H1 (cell line): ENCODE data around the gene AP1S1. TPM values are rescaled to one million over a fixed set of nuclear protein-coding genes. Genes with fewer than 3 reads are reported as not detected.

Source experiments
- ASH2L ChIP-seq: fragments of 200-600, 300-600 bp; sonication (generic); IDR thresholded peaks from one replicate; pipeline ENCODE4 v1.7.1; 2017; ENCODE audit warnings: low read length
- BRCA1 ChIP-seq: IDR thresholded peaks from 2 replicates; pipeline ENCODE4 v1.6.1; 2012; ENCODE audit warnings: low read depth, low read length, improper control_type of control experiment
- CBX8 ChIP-seq: fragments of 300-800, 300-1000 bp; sonication (generic); IDR thresholded peaks from 2 replicates; pipeline ENCODE4 v1.7.1; 2016; ENCODE audit warnings: low read depth, low read length, borderline replicate concordance
- EGR1 ChIP-seq: IDR thresholded peaks from 2 replicates; pipeline ENCODE4 v1.6.1; 2011; ENCODE audit warnings: low read depth, low read length, borderline replicate concordance
- EZH2 ChIP-seq: fragments of 200-600 bp; sonication (generic); IDR thresholded peaks from 2 replicates; pipeline ENCODE4 v1.7.1; 2012; ENCODE audit warnings: low read depth, mild to moderate bottlenecking, moderate library complexity, low read length, inconsistent platforms; ENCODE audit not compliant: severe bottlenecking
- FOSL1 ChIP-seq: IDR thresholded peaks from 2 replicates; pipeline ENCODE4 v1.6.1; 2011; ENCODE audit warnings: mild to moderate bottlenecking, low read depth, low read length, moderate library complexity; ENCODE audit not compliant: insufficient read depth
- GABPA ChIP-seq: IDR thresholded peaks from 2 replicates; pipeline ENCODE4 v1.6.1; 2011; ENCODE audit warnings: mild to moderate bottlenecking, low read length, moderate library complexity, borderline replicate concordance; ENCODE audit not compliant: insufficient read depth
- HDAC2 ChIP-seq, 2 experiments: fragments of 300-600 bp in 1 of 2; sonication (generic) in 1 of 2; IDR thresholded peaks; 2 replicates each; pipeline ENCODE4 v1.6.1; 2011 to 2012; ENCODE audit warnings: low read depth in 2 of 2, low read length in 2 of 2, mild to moderate bottlenecking in 2 of 2, moderate library complexity in 2 of 2, borderline replicate concordance in 1 of 2, inconsistent platforms in 1 of 2
- JUN ChIP-seq: IDR thresholded peaks from 2 replicates; pipeline ENCODE4 v1.6.1; 2011; ENCODE audit warnings: low read depth, mild to moderate bottlenecking, improper control_type of control experiment, low read length
- JUND ChIP-seq: IDR thresholded peaks from 2 replicates; pipeline ENCODE4 v1.6.1; 2011; ENCODE audit warnings: mild to moderate bottlenecking, improper control_type of control experiment, low read length
- KDM1A ChIP-seq: fragments of 200-600, 300-600 bp; sonication (generic); IDR thresholded peaks from 2 replicates; pipeline ENCODE4 v1.7.1; 2016; ENCODE audit warnings: mild to moderate bottlenecking, low read length, borderline replicate concordance
- KDM4A ChIP-seq: IDR thresholded peaks from one replicate; pipeline ENCODE4 v1.7.1; 2012; ENCODE audit warnings: low read depth, mild to moderate bottlenecking, moderate library complexity, low read length, inconsistent platforms; ENCODE audit not compliant: severe bottlenecking
- MAFK ChIP-seq: IDR thresholded peaks from 2 replicates; pipeline ENCODE4 v1.6.1; 2012; ENCODE audit warnings: low read depth, mild to moderate bottlenecking, improper control_type of control experiment, low read length
- PHF8 ChIP-seq: fragments of 200-600 bp; sonication (generic); conservative IDR thresholded peaks from 2 replicates; pipeline ENCODE4 v1.7.1; 2012; ENCODE audit warnings: low read depth, mild to moderate bottlenecking, inconsistent platforms, low read length, moderate library complexity
- RAD21 ChIP-seq, 2 experiments: IDR thresholded peaks in 1 of 2; conservative IDR thresholded peaks in 1 of 2; 2 replicates each; pipeline ENCODE4 v1.6.1; 2011; ENCODE audit warnings: low read depth in 2 of 2, low read length in 2 of 2, improper control_type of control experiment in 1 of 2, inconsistent platforms in 1 of 2, mild to moderate bottlenecking in 1 of 2, moderate library complexity in 1 of 2
- RNF2 ChIP-seq: fragments of 200-900, 300-1000 bp; sonication (generic); IDR thresholded peaks from 2 replicates; pipeline ENCODE4 v1.7.1; 2016; ENCODE audit warnings: borderline replicate concordance, low read depth, mild to moderate bottlenecking, antibody characterized with exemption, low read length; ENCODE audit not compliant: poor library complexity, severe bottlenecking; ENCODE audit errors: missing control alignments
- RXRA ChIP-seq: IDR thresholded peaks from 2 replicates; pipeline ENCODE4 v1.6.1; 2011; ENCODE audit warnings: low read depth, mild to moderate bottlenecking, low read length, moderate library complexity; ENCODE audit not compliant: insufficient read depth
- SRF ChIP-seq: IDR thresholded peaks from 2 replicates; pipeline ENCODE4 v1.6.1; 2011; ENCODE audit warnings: mild to moderate bottlenecking, low read depth, low read length, moderate library complexity
- TAF1 ChIP-seq: IDR thresholded peaks from 2 replicates; pipeline ENCODE4 v1.6.1; 2011; ENCODE audit warnings: mild to moderate bottlenecking, low read depth, low read length
- YY1 ChIP-seq: IDR thresholded peaks from 2 replicates; pipeline ENCODE4 v1.6.1; 2011; ENCODE audit warnings: low read depth, mild to moderate bottlenecking, low read length
- ZNF274 ChIP-seq: IDR thresholded peaks from 2 replicates; pipeline ENCODE4 v1.7.0; 2012; ENCODE audit warnings: low read length, borderline replicate concordance; ENCODE audit errors: extremely low read depth
- polyA plus RNA-seq, 7 experiments: library from polyadenylated mRNA; depleted of rRNA in 3 of 7; stranded (reverse) in 5 of 7; unstranded in 2 of 7; fragments of >200 nt in 5 of 7; fragments of 200-250 nt in 2 of 7; gene quantifications; 1 replicate in 5 of 7; 2 replicates in 1 of 7; 4 replicates in 1 of 7; pipeline versions ENCODE4 v1.2.1 to v1.2.3, GENCODE V29; 2011 to 2013; ENCODE audit warnings: missing spikeins in 2 of 7, mixed read lengths in 2 of 7
- total RNA-seq: library from RNA; stranded (reverse); fragmentation: NEBNext Ultra II Directional; extraction: Animal tissue kit (Norgen Biotek cat#: 25700); gene quantifications from 2 replicates; pipeline ENCODE4 v1.2.1, GENCODE V29; 2021
- TF ChIP-seq, protein P1 (sequence below): IDR thresholded peaks from 2 replicates; pipeline ENCODE4 v1.6.1; 2011; ENCODE audit warnings: low read length, improper control_type of control experiment

Gene AP1S1
- total and polyA plus RNA-seq, 2 of the 8 experiments (the other 6 are each of a cell fraction or from before 2014, with no cell fraction given): 56.1 to 59.3 TPM

DNA sequence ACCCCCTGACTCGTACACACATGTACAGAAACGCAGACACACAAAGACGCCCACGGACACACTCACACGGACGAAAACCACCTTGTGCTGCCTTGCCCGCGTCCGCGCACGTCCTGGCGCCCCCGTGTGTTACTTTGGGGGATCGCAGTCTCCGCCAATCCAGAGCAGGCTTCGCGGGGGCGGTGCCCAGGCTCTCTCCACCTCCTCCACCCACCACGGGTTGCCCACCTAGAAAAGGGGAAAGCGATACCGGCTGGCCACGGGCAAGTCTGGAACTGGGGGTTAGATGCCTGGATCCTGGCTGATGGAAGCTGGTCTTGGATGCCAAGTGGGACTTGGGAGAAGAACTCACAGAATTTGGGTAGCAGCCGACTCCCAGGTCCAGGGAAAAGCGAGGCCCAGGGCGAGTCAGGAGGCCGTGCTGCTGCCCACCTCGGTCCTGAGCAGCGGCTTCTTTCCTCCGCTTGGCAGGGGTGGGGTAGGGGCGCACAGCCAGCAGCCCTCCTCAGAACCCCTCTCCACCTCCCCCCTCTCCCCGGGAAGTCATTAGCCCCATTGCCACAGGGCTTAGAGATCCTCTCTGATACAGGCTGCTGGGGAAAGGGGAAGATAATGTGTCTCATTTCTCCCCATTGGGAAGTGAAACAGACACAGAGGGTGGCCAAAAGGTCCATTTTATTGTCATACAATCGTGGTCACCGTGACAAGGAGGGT is 15.7 kb downstream of the AP1S1 start (continued):
- TF ChIP-seq GABPA (no peak), TAF1 (no peak), CBX8 (no peak), RXRA (no peak), RAD21 (IDR thresholded peaks at IDR 0.05 in 1 of 2, conservative IDR thresholded peaks at IDR 0.05 in 1 of 2; ENCODE audit: low read depth in 2 of 2, low read length in 2 of 2) (peak; percentile 54 to 66), RNF2 (no peak), EZH2 (peak; percentile 4), ZNF274 (no peak), MAFK (no peak), BRCA1 (no peak), HDAC2 (IDR thresholded peaks at IDR 0.05; ENCODE audit: borderline replicate concordance in 1 of 2, low read depth in 2 of 2, low read length in 2 of 2) (0 out of 4 replicates have a peak, but pooled peaks of 1 of the 2 experiments have one; percentile 29), EGR1 (peak; percentile 96), KDM4A (peak; percentile 42), ASH2L (no peak), JUND (0 out of 2 replicates have a peak, but pooled peaks have one; percentile 20), YY1 (no peak), JUN (no peak), FOSL1 (no peak), SRF (no peak), PHF8 (no peak), KDM1A (no peak)
- TF ChIP-seq, protein P1, sequence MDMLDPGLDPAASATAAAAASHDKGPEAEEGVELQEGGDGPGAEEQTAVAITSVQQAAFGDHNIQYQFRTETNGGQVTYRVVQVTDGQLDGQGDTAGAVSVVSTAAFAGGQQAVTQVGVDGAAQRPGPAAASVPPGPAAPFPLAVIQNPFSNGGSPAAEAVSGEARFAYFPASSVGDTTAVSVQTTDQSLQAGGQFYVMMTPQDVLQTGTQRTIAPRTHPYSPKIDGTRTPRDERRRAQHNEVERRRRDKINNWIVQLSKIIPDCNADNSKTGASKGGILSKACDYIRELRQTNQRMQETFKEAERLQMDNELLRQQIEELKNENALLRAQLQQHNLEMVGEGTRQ: no peak
